Choroid plexus epithelial cell (primary cell): ENCODE data around the gene CSTPP1.
A peak's percentile ranks its signal among the peaks of the same experiment; 100 is the strongest.

Experiments
- DNase-seq: peaks from one replicate; pipeline ENCODE4 v3.0.0-alpha.2; 2010; ENCODE audit warnings: low read depth
- H3K4me3 ChIP-seq: 2 replicates; pipeline ENCODE4 v1.5.1; 2011; ENCODE audit warnings: low read depth, mild to moderate bottlenecking, control low read depth, low read length, moderate library complexity
- CTCF ChIP-seq: conservative IDR thresholded peaks from 2 replicates; pipeline ENCODE4 v1.5.1; 2011; ENCODE audit warnings: low read depth, mild to moderate bottlenecking, control low read depth, inconsistent platforms, low read length, moderate library complexity

CSTPP1 gene

GRCh38 chr11:47156333-47156732, 219.8 kb downstream of the CSTPP1 start:
- no peak for DNase-seq
- H3K4me3 ChIP-seq = no peak overlapping the region
- no peak for TF ChIP-seq CTCF

- DNase-seq = no peak
- no peak for TF ChIP-seq CTCF
- H3K4me3 ChIP-seq = no peak overlapping the region
Measured at GRCh38 chr11:47156951-47157350, 220.4 kb downstream of the CSTPP1 start.

- no peak for TF ChIP-seq CTCF
- no peak for DNase-seq
Measured at GRCh38 chr11:47157805-47158204, 221.2 kb downstream of the CSTPP1 start.

GRCh38 chr11:47158242-47158641, 221.7 kb downstream of the CSTPP1 start:
- no peak for DNase-seq
- no peak for TF ChIP-seq CTCF
- no peak overlapping the region for H3K4me3 ChIP-seq

More at GRCh38 chr11:47157805-47158204, 221.2 kb downstream of the CSTPP1 start:
- H3K4me3 ChIP-seq = no peak overlapping the region

- TF ChIP-seq CTCF = no peak
- H3K4me3 ChIP-seq = no peak overlapping the region
- DNase-seq = no peak
Measured at GRCh38 chr11:47160753-47161133, 224.2 kb downstream of the CSTPP1 start.

GRCh38 chr11:47161134-47161854, 224.7 kb downstream of the CSTPP1 start:
- TF ChIP-seq CTCF = peak; percentile 87
- H3K4me3 ChIP-seq = no peak overlapping the region
- peak; percentile 86 for DNase-seq

- no peak for TF ChIP-seq CTCF
- H3K4me3 ChIP-seq = no peak overlapping the region
- peak; percentile 51 for DNase-seq
Measured at GRCh38 chr11:47161890-47162289, 225.3 kb downstream of the CSTPP1 start.
